C4-2B (cell line): ENCODE results near the gene C1orf21.

ENCODE experiments used
- CTCF ChIP-seq: fragments of 450-650 bp; conservative IDR thresholded peaks from 2 replicates; pipeline ENCODE4 v1.5.1; 2017; ENCODE audit warnings: mild to moderate bottlenecking
- ZFX ChIP-seq: fragments of 450-650 bp; IDR thresholded peaks from 2 replicates; pipeline ENCODE4 v1.6.1; 2017

GRCh38 chr1:184380468-184380867 lies 6.4 kb upstream of the C1orf21 start:
- TF ChIP-seq CTCF (no peak), ZFX (no peak)
